GM19351 (cell line): ENCODE measurements around the gene STAT5A.

Source experiments
- ATAC-seq: cut with Tn5 transposase; IDR thresholded peaks from one replicate; pipeline ENCODE4 v1.9.1; 2021; ENCODE audit warnings: mild to moderate bottlenecking, moderate library complexity; ENCODE audit not compliant: unreplicated experiment

STAT5A gene

GRCh38 chr17:42266918-42267766, 21.2 kb upstream of the STAT5A start:
- no peak for ATAC-seq

- no peak for ATAC-seq
Measured at GRCh38 chr17:42268236-42268635, 20.1 kb upstream of the STAT5A start.

GRCh38 chr17:42270170-42270535, 18.1 kb upstream of the STAT5A start:
- no peak for ATAC-seq

GRCh38 chr17:42270596-42270995, 17.7 kb upstream of the STAT5A start:
- ATAC-seq, result no peak

- ATAC-seq, result no peak
Measured at GRCh38 chr17:42271006-42271778, 17.1 kb upstream of the STAT5A start.

GRCh38 chr17:42271779-42272035, 16.6 kb upstream of the STAT5A start:
- no peak for ATAC-seq

GRCh38 chr17:42272162-42272907, 16.0 kb upstream of the STAT5A start:
- no peak for ATAC-seq

- ATAC-seq, result no peak
Measured at GRCh38 chr17:42273474-42274252, 14.6 kb upstream of the STAT5A start.

- no peak for ATAC-seq
Measured at GRCh38 chr17:42274253-42274542, 14.1 kb upstream of the STAT5A start.

GRCh38 chr17:42274812-42275526, 13.3 kb upstream of the STAT5A start:
- no peak for ATAC-seq

- no peak for ATAC-seq
Measured at GRCh38 chr17:42275527-42276358, 12.6 kb upstream of the STAT5A start.

GRCh38 chr17:42276359-42276608, 12.0 kb upstream of the STAT5A start, which contains the start of gene STAT5B:
Gene STAT5B, minus strand, starts transcription at chr17:42276391. Its CDS starts 44,264 bp downstream, at chr17:42232127.
- no peak for ATAC-seq

GRCh38 chr17:42276609-42277341, 11.5 kb upstream of the STAT5A start:
- no peak for ATAC-seq

GRCh38 chr17:42277342-42277712, 11.0 kb upstream of the STAT5A start:
- no peak for ATAC-seq

GRCh38 chr17:42279776-42280630, 8.3 kb upstream of the STAT5A start:
- ATAC-seq, result no peak

- no peak for ATAC-seq
Measured at GRCh38 chr17:42281571-42282096, 6.7 kb upstream of the STAT5A start.

- no peak for ATAC-seq
Measured at GRCh38 chr17:42282478-42283080, 5.7 kb upstream of the STAT5A start.
